Stimulated activated naive B cell treated with anti-CD40 and anti-IgM and Interleukin-4, amounts not matched to agents 10 μg/mL and 1 μg/mL and 100 μg/mL, for 72 hours (primary cell): ENCODE data around the gene HEMGN.
A peak's percentile ranks its signal among the peaks of the same experiment; 100 is the strongest.

Experiments used
- ATAC-seq, 2 donors: fragments of 150-1000 bp; cut with Tn5 transposase; replicated peaks; 2 replicates each; pipeline ENCODE4 v1.10.0; 2021; ENCODE audit warnings: moderate library complexity in 1 of 2
- DNase-seq: peaks from one replicate; pipeline ENCODE4 v3.0.0; 2021
- H3K27ac Mint-ChIP-seq: one replicate; pipeline ENCODE4 v1.8.0; 2022; ENCODE audit warnings: mild to moderate bottlenecking, mixed read lengths
- H3K27me3 Mint-ChIP-seq, 2 donors: one replicate each; pipeline ENCODE4 v1.8.0; 2022; ENCODE audit warnings: mixed read lengths in 2 of 2
- H3K36me3 Mint-ChIP-seq, 2 donors: one replicate each; pipeline ENCODE4 v1.8.0; 2022; ENCODE audit warnings: mixed read lengths in 2 of 2, mild to moderate bottlenecking in 1 of 2
- H3K4me1 Mint-ChIP-seq, 2 donors: one replicate each; pipeline ENCODE4 v1.8.0; 2022; ENCODE audit warnings: mixed read lengths in 2 of 2, mild to moderate bottlenecking in 1 of 2
- H3K4me3 Mint-ChIP-seq, 2 donors: one replicate each; pipeline ENCODE4 v1.8.0; 2022; ENCODE audit warnings: mild to moderate bottlenecking in 2 of 2, mixed read lengths in 2 of 2, moderate library complexity in 1 of 2
- H3K9me3 Mint-ChIP-seq, 2 donors: one replicate each; pipeline ENCODE4 v1.8.0; 2022; ENCODE audit warnings: mixed read lengths in 2 of 2, mild to moderate bottlenecking in 1 of 2

HEMGN gene

GRCh38 chr9:97933297-97933998 is 4.5 kb downstream of the HEMGN start:
- ATAC-seq (no peak), DNase-seq (no peak)
- Mint-ChIP-seq H3K27ac (no peak overlapping the region), H3K27me3 (peaks cover 9 to 15% of the 10 kb centered on the region in 2 donors), H3K9me3 (no peaks in the 10 kb centered on the region), H3K36me3 (no peaks in the 10 kb centered on the region), H3K4me3 (no peak overlapping the region), H3K4me1 (peaks cover 6 to 8% of the 10 kb centered on the region in 2 donors)

- H3K4me3 Mint-ChIP-seq = no peak overlapping the region
- no peak for DNase-seq
- H3K4me1 Mint-ChIP-seq = peaks cover 0 to 3% of the 10 kb centered on the region in 2 donors
- H3K27ac Mint-ChIP-seq = no peak overlapping the region
- no peak for ATAC-seq
- no peaks in the 10 kb centered on the region for H3K36me3 Mint-ChIP-seq
- no peaks in the 10 kb centered on the region for H3K9me3 Mint-ChIP-seq
- H3K27me3 Mint-ChIP-seq = peaks cover 9 to 15% of the 10 kb centered on the region in 2 donors
These were observed 7.0 kb downstream of the HEMGN start for GRCh38 chr9:97930972-97931371.

DNA sequence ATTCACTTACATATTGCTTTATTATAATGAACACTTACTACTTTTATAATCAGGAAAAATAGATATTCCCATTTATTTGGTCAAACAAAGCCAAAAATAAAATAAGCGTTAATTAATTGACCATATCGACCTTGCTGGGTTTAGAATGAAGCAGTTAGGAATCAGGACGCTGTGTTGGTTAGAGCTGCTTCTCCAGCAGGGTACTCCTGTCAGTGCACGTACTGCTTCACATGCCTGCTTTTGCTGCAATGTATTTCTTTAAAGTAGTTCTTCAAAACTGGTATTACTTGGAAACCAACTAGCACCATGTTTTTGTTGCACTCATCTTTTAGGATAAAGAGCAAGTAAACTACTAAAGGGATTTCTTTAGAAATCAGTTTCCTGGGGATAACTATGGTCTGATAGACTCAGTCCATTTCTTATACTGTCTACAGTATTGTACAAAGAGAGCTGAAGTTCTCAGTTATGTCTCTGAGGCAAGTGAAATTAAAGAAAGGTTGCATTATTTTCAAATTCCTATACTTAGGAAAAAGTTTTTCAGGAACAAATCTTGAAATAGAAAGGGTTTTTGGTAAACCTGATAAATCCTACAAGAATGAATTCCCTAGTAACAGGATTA is 8.9 kb downstream of the HEMGN start:
- Mint-ChIP-seq H3K36me3 (no peaks in the 10 kb centered on the region), H3K4me3 (no peak overlapping the region), H3K27ac (no peak overlapping the region), H3K9me3 (no peaks in the 10 kb centered on the region), H3K27me3 (peaks cover 2 to 5% of the 10 kb centered on the region in 2 donors), H3K4me1 (peaks cover 6 to 7% of the 10 kb centered on the region in 2 donors)
- no peak for ATAC-seq
- DNase-seq = no peak

GRCh38 chr9:97925497-97926334 is 12.3 kb downstream of the HEMGN start:
- Mint-ChIP-seq H3K4me3 (no peak overlapping the region), H3K36me3 (peaks cover 8 to 12% of the 10 kb centered on the region in 2 donors), H3K27ac (no peak overlapping the region), H3K4me1 (peaks cover 16 to 32% of the 10 kb centered on the region in 2 donors), H3K9me3 (peaks cover 2 to 4% of the 10 kb centered on the region in 2 donors), H3K27me3 (peaks cover 0 to 5% of the 10 kb centered on the region in 2 donors)
- ATAC-seq = no peak
- no peak for DNase-seq

- H3K27me3 Mint-ChIP-seq = peaks cover 0 to 5% of the 10 kb centered on the region in 2 donors
- peaks cover 23 to 43% of the 10 kb centered on the region in 2 donors for H3K4me1 Mint-ChIP-seq
- DNase-seq (no peak), ATAC-seq (no peak)
- H3K9me3 Mint-ChIP-seq = peaks cover 2 to 4% of the 10 kb centered on the region in 2 donors
- no peak overlapping the region for H3K27ac Mint-ChIP-seq
- peaks cover 8 to 14% of the 10 kb centered on the region in 2 donors for H3K36me3 Mint-ChIP-seq
- H3K4me3 Mint-ChIP-seq = no peak overlapping the region
These were observed 13.6 kb downstream of the HEMGN start for GRCh38 chr9:97924386-97924785.

GRCh38 chr9:97923529-97924108 is 14.4 kb downstream of the HEMGN start:
- peaks cover 12 to 21% of the 10 kb centered on the region in 2 donors for H3K36me3 Mint-ChIP-seq
- DNase-seq = peak; percentile 55
- peaks cover 2 to 4% of the 10 kb centered on the region in 2 donors for H3K9me3 Mint-ChIP-seq
- peaks cover 25 to 51% of the 10 kb centered on the region in 2 donors for H3K4me1 Mint-ChIP-seq
- H3K4me3 Mint-ChIP-seq = peak overlapping the region; percentile 75 to 92
- peak overlapping the region; percentile 91 for H3K27ac Mint-ChIP-seq
- peak; percentile 33 to 46 for ATAC-seq
- peaks cover 0 to 5% of the 10 kb centered on the region in 2 donors for H3K27me3 Mint-ChIP-seq

DNA sequence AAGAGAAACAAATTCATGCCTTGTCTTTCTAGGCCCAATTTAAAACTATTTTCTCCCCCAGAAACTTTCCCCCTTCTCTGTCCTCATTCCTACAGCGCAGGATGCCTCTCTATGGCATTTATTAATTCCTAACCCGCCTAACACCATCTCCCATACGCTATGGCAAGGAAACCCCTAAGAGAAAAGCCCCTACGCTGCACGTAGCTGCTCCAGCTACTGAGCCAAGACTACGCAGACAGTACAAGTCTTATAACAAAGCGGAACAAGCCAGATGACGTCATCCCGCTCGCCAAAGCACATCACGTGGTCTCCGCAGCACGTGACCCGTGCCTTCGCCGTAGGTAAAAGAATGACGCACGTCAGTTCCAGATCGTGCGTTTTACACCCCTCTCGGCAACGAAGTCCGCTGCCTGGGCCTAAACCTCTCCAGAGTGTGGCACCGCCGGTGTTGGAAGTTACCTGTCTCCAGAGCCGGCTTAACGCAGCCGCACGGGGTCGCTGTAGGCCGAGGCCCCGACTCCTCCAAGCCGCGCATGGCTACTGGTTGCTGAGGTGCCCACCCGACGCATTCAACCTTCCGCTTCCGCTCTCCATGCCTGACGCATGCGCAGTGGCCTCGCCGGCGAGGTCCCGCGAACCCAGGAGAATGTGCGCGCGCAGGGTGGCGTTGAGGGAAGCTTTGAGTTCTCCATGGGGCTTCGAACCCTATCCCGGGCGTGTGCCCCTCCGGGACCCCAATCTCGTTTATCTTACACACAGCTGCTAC is 15.8 kb downstream of the HEMGN start, which contains the start of gene TRMO:
TSS of gene TRMO (minus strand) at position 542 of the 766 bp plus-strand sequence. CDS start at position 535, 7 bp downstream.
- H3K9me3 Mint-ChIP-seq = peaks cover 2 to 4% of the 10 kb centered on the region in 2 donors
- peak within 1 kb of the TSS; percentile 92 to 96 for H3K4me3 Mint-ChIP-seq
- peak within 1 kb of the TSS; percentile 99 for H3K27ac Mint-ChIP-seq
- DNase-seq = peak; percentile 96
- H3K36me3 Mint-ChIP-seq = peaks cover 12 to 23% of the 10 kb centered on the region in 2 donors
- ATAC-seq = peak; percentile 86 to 87
- H3K27me3 Mint-ChIP-seq = peaks cover 0 to 5% of the 10 kb centered on the region in 2 donors
- H3K4me1 Mint-ChIP-seq = peaks cover 26 to 52% of the 10 kb centered on the region in 2 donors

DNA sequence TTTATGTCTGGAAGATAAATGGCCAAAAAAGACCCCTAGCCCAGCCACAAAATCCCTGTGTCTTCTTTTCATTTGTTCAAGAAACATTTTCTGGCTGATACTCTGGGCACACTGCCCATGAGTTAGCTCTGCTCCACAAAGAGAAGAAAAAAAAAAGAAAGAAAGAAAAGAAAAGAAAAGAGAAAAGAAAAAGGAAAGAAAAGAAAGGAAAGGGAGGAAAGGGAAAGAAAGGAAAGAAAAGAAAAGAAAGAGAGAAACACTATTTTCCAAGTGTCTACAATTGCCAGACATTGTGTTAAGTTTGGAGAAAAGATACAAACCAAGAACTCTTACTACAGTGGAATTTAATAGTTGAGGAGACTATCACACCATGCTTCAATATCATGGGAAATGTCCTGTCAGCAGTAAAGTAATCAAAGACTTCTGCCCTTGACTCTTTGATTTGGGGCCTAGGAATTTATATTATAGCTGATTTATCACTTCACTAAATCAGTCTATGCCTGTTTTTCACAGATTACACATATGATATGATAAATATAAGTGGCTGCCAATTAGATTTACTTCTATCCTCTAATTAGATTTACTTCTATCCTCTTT is 18.7 kb downstream of the HEMGN start:
- H3K36me3 Mint-ChIP-seq = peaks cover 18 to 41% of the 10 kb centered on the region in 2 donors
- peaks cover 25 to 57% of the 10 kb centered on the region in 2 donors for H3K4me1 Mint-ChIP-seq
- peaks cover 0 to 5% of the 10 kb centered on the region in 2 donors for H3K27me3 Mint-ChIP-seq
- no peak overlapping the region for H3K27ac Mint-ChIP-seq
- peaks cover 2 to 4% of the 10 kb centered on the region in 2 donors for H3K9me3 Mint-ChIP-seq
- DNase-seq (no peak), ATAC-seq (no peak)
- no peak overlapping the region for H3K4me3 Mint-ChIP-seq

GRCh38 chr9:97918611-97919010 is 19.4 kb downstream of the HEMGN start:
- peaks cover 0 to 5% of the 10 kb centered on the region in 2 donors for H3K27me3 Mint-ChIP-seq
- H3K27ac Mint-ChIP-seq = no peak overlapping the region
- peaks cover 22 to 50% of the 10 kb centered on the region in 2 donors for H3K4me1 Mint-ChIP-seq
- no peak for DNase-seq
- H3K36me3 Mint-ChIP-seq = peaks cover 21 to 44% of the 10 kb centered on the region in 2 donors
- ATAC-seq = no peak
- H3K4me3 Mint-ChIP-seq = no peak overlapping the region
- H3K9me3 Mint-ChIP-seq = peaks cover 2 to 4% of the 10 kb centered on the region in 2 donors

DNA sequence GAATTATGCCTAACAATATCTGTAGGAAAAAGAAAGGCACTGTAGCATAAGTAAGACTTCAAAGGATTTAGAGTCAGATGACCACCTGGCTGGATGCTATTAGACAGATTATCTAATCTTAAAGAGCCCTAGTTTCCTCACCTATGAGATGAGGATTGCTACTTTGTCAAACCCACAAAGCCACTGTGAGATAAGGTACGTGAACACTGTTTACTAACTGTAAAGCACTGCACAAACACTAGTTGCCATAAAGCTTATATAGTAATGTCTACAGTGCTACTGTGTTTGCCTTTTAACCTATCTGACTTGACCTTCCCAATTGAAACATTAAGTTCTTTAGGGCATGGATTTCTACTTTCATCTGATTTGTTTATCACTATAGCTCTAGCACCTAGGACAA is 26.0 kb downstream of the HEMGN start:
- peaks cover 11 to 30% of the 10 kb centered on the region in 2 donors for H3K4me1 Mint-ChIP-seq
- H3K27me3 Mint-ChIP-seq = no peaks in the 10 kb centered on the region
- DNase-seq = no peak
- no peak overlapping the region for H3K4me3 Mint-ChIP-seq
- H3K9me3 Mint-ChIP-seq = no peaks in the 10 kb centered on the region
- no peak for ATAC-seq
- H3K27ac Mint-ChIP-seq = no peak overlapping the region
- peaks cover 27 to 54% of the 10 kb centered on the region in 2 donors for H3K36me3 Mint-ChIP-seq

GRCh38 chr9:97911528-97911927 is 26.4 kb downstream of the HEMGN start:
- DNase-seq (no peak), ATAC-seq (no peak)
- Mint-ChIP-seq H3K9me3 (no peaks in the 10 kb centered on the region), H3K4me1 (peaks cover 10 to 32% of the 10 kb centered on the region in 2 donors), H3K4me3 (no peak overlapping the region), H3K27me3 (no peaks in the 10 kb centered on the region), H3K36me3 (peaks cover 27 to 52% of the 10 kb centered on the region in 2 donors), H3K27ac (no peak overlapping the region)

DNA sequence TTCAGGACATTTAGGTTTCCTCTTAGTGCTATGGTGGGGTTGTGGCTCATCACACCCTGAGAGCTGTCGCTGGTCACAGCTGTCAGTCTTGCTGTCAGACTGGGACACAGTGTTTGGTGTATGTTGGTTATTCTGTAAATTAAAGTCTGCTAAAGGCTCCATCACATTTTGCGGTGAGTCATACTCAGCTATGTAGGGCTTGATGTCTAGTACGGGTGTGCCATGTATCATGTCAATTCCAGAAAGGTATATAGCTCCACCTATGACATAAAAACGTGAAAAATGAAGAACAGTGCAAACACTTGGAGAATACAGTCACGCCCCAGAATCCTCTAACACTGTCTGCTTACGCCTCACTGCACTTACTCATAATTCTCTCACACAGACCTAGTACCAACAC is 27.6 kb downstream of the HEMGN start:
- DNase-seq = no peak
- H3K4me3 Mint-ChIP-seq = no peak overlapping the region
- H3K9me3 Mint-ChIP-seq = no peaks in the 10 kb centered on the region
- no peak for ATAC-seq
- no peaks in the 10 kb centered on the region for H3K27me3 Mint-ChIP-seq
- H3K27ac Mint-ChIP-seq = peak overlapping the region; percentile 39
- H3K36me3 Mint-ChIP-seq = peaks cover 29 to 50% of the 10 kb centered on the region in 2 donors
- peaks cover 14 to 36% of the 10 kb centered on the region in 2 donors for H3K4me1 Mint-ChIP-seq

- Mint-ChIP-seq H3K4me1 (peaks cover 17 to 38% of the 10 kb centered on the region in 2 donors), H3K27me3 (no peaks in the 10 kb centered on the region), H3K27ac (no peak overlapping the region), H3K9me3 (no peaks in the 10 kb centered on the region), H3K36me3 (peaks cover 21 to 47% of the 10 kb centered on the region in 2 donors), H3K4me3 (no peak overlapping the region)
- no peak for ATAC-seq
- DNase-seq = no peak
These were observed 29.3 kb downstream of the HEMGN start for GRCh38 chr9:97908705-97909104.
